Left ventricle myocardium inferior (tissue), 1 donor: ENCODE measurements around the gene MALL. TPM values are rescaled to one million over a fixed set of nuclear protein-coding genes. Genes with fewer than 3 reads are reported as not detected.
"Not testable (repeated sequence)": the region's sequence is repeated elsewhere in the genome, so short reads cannot be mapped to it uniquely, and the experiment has no call there.

ENCODE experiments used
- DNase-seq: peaks from one replicate; pipeline ENCODE4 v3.0.0-alpha.2; 2020
- H3K27ac ChIP-seq: fragments of 200-600 bp; replicated peaks from 2 replicates; pipeline ENCODE4 v1.8.0; 2021
- H3K27me3 ChIP-seq: fragments of 200-600 bp; 2 replicates; pipeline ENCODE4 v1.8.0; 2021; ENCODE audit warnings: low read depth
- H3K36me3 ChIP-seq: fragments of 200-600 bp; 2 replicates; pipeline ENCODE4 v1.8.0; 2021
- H3K4me1 ChIP-seq: fragments of 200-600 bp; 2 replicates; pipeline ENCODE4 v1.8.0; 2021
- H3K4me3 ChIP-seq: fragments of 200-600 bp; 2 replicates; pipeline ENCODE4 v1.8.0; 2021; ENCODE audit warnings: mild to moderate bottlenecking, moderate library complexity
- H3K9me3 ChIP-seq: fragments of 200-600 bp; replicated peaks from 2 replicates; pipeline ENCODE4 v1.8.0; 2021
- CTCF ChIP-seq: fragments of 200-600 bp; IDR thresholded peaks from 2 replicates; pipeline ENCODE4 v1.8.0; 2021; ENCODE audit warnings: antibody characterized with exemption, mild to moderate bottlenecking, borderline replicate concordance
- intact Hi-C: fragments of 100-400 bp; cut with micrococcal nuclease; formaldehyde crosslinking; loops from one replicate; pipeline ENCODE4 v1.11.0; 2022
- long read RNA-seq: library from polyadenylated mRNA; unstranded; transcript quantifications from one replicate; pipeline ENCODE4 v2.0.0, GENCODE V29; 2021
- total RNA-seq: library from RNA; stranded (reverse); fragmentation: NEBNext Ultra II Directional; extraction: Animal tissue kit (Norgen Biotek cat#: 25700); gene quantifications from one replicate; pipeline ENCODE4 v1.2.1, GENCODE V29; 2021
- donor health status: DM: no; HTN: yes; CAD: no; lungs with severe emphysema.

The MALL gene
- total RNA-seq, result 11.8 TPM
- long read RNA-seq, transcript MALL-201 (4 exons, 3,061 nt), result major isoform, 20 of 23 reads
- long read RNA-seq, partial matches to known transcripts, result 1 of 23 reads
- long read RNA-seq, other reads (novel, unspliced or antisense), result 1 of 23 reads

- no peak for DNase-seq
- intact Hi-C loops, result no loop called here
- H3K36me3 ChIP-seq, result no peaks in the 10 kb centered on the region
- peak within 1 kb of the TSS; percentile 89 for H3K27ac ChIP-seq
- peaks cover 46% of the 10 kb centered on the region for H3K27me3 ChIP-seq
- peaks cover 9% of the 10 kb centered on the region for H3K9me3 ChIP-seq
- H3K4me3 ChIP-seq, result peak within 1 kb of the TSS; percentile 68
- peaks cover 44% of the 10 kb centered on the region for H3K4me1 ChIP-seq
- no peak for TF ChIP-seq CTCF
Observed at GRCh38 chr2:110115291-110116032, at the start of gene MALL. Gene MALL, minus strand, starts transcription at chr2:110115822. Its CDS starts 30 bp downstream, at chr2:110115792.

- H3K27ac ChIP-seq, result peak overlapping the region; percentile 51
- intact Hi-C loops, result no loop called here
- peaks cover 3% of the 10 kb centered on the region for H3K4me1 ChIP-seq
- H3K4me3 ChIP-seq, result no peak overlapping the region
- peaks cover 7% of the 10 kb centered on the region for H3K36me3 ChIP-seq
- no peaks in the 10 kb centered on the region for H3K27me3 ChIP-seq
- no peak for DNase-seq
- TF ChIP-seq CTCF, result peak; percentile 88
- peaks cover 11% of the 10 kb centered on the region for H3K9me3 ChIP-seq
Observed at GRCh38 chr2:110157153-110157793, 41.7 kb upstream of the MALL start.

GRCh38 chr2:110154828-110155227, 39.2 kb upstream of the MALL start:
- H3K27me3 ChIP-seq, H3K36me3 ChIP-seq, DNase-seq, H3K4me3 ChIP-seq, H3K4me1 ChIP-seq, H3K27ac ChIP-seq, intact Hi-C loops: not testable (repeated sequence)
- peaks cover 11% of the 10 kb centered on the region for H3K9me3 ChIP-seq

GRCh38 chr2:110154188-110154587, 38.6 kb upstream of the MALL start:
- H3K27ac ChIP-seq, H3K4me3 ChIP-seq, intact Hi-C loops, H3K36me3 ChIP-seq, DNase-seq, H3K4me1 ChIP-seq, H3K27me3 ChIP-seq: not testable (repeated sequence)
- H3K9me3 ChIP-seq, result peaks cover 11% of the 10 kb centered on the region

- Histone ChIP-seq H3K27me3 (no peaks in the 10 kb centered on the region), H3K36me3 (peaks cover 4% of the 10 kb centered on the region), H3K9me3 (peaks cover 11% of the 10 kb centered on the region), H3K27ac (no peak overlapping the region), H3K4me1 (peaks cover 3% of the 10 kb centered on the region), H3K4me3 (no peak overlapping the region)
- intact Hi-C loops, result no loop called here
- TF ChIP-seq CTCF, result no peak
- DNase-seq, result no peak
Observed at GRCh38 chr2:110153416-110153815, 37.8 kb upstream of the MALL start.

GRCh38 chr2:110152943-110153342, 37.3 kb upstream of the MALL start:
- Histone ChIP-seq H3K27me3 (no peaks in the 10 kb centered on the region), H3K4me3 (no peak overlapping the region), H3K36me3 (peaks cover under 1% of the 10 kb centered on the region), H3K9me3 (peaks cover 11% of the 10 kb centered on the region), H3K27ac (no peak overlapping the region), H3K4me1 (peaks cover 3% of the 10 kb centered on the region)
- intact Hi-C loops, result no loop called here
- no peak for DNase-seq
- no peak for TF ChIP-seq CTCF
